Suprapubic skin (tissue), 4 donors: ENCODE data around the gene RXYLT1. TPM values are rescaled to one million over a fixed set of nuclear protein-coding genes. Genes with fewer than 3 reads are reported as not detected.

Experiments
- DNase-seq, 2 donors: peaks; one replicate each; pipeline ENCODE4 v3.0.0-alpha.2; 2019; ENCODE audit warnings: low spot score in 2 of 2
- H3K27ac ChIP-seq: fragments of 200-600 bp; sonication (generic); one replicate; pipeline ENCODE4 v1.5.1; 2019
- H3K27me3 ChIP-seq: fragments of 200-600 bp; sonication (generic); one replicate; pipeline ENCODE4 v1.5.1; 2019
- H3K36me3 ChIP-seq: fragments of 200-600 bp; sonication (generic); one replicate; pipeline ENCODE4 v1.5.1; 2019
- H3K4me1 ChIP-seq: fragments of 200-600 bp; sonication (generic); one replicate; pipeline ENCODE4 v1.5.1; 2019
- H3K4me3 ChIP-seq: fragments of 200-600 bp; sonication (generic); one replicate; pipeline ENCODE4 v1.5.1; 2019; ENCODE audit warnings: mild to moderate bottlenecking
- H3K9me3 ChIP-seq: fragments of 200-600 bp; sonication (generic); one replicate; pipeline ENCODE4 v1.5.1; 2019
- CTCF ChIP-seq, 2 donors: fragments of 200-600 bp in 1 of 2; fragments of 450-650 bp in 1 of 2; sonication (generic) in 1 of 2; IDR thresholded peaks; one replicate each; pipeline ENCODE4 v1.5.1; 2016 to 2019; ENCODE audit warnings: antibody characterized with exemption in 2 of 2, mild to moderate bottlenecking in 1 of 2, moderate library complexity in 1 of 2
- EP300 ChIP-seq: sonication (generic); formaldehyde crosslinking; IDR thresholded peaks from one replicate; pipeline ENCODE4 v1.6.1; 2017; ENCODE audit warnings: antibody characterized with exemption
- POLR2A ChIP-seq, 2 donors: fragments of 450-650 bp; IDR thresholded peaks; one replicate each; pipeline ENCODE4 v1.6.1; 2017; ENCODE audit warnings: antibody characterized with exemption in 2 of 2, mild to moderate bottlenecking in 2 of 2, moderate library complexity in 2 of 2
- POLR2AphosphoS5 ChIP-seq, 3 donors: sonication (generic); formaldehyde crosslinking; IDR thresholded peaks; one replicate each; pipeline ENCODE4 v1.6.1; 2017; ENCODE audit warnings: antibody characterized with exemption in 3 of 3
- WGBS: methylation state at CpG from one replicate; pipeline ENCODE4 v1.1.5; 2018; 5-methylcytosine and 5-hydroxymethylcytosine counted together
- total RNA-seq, 4 donors: library from RNA; depleted of rRNA; stranded (reverse); fragments of >200 nt; gene quantifications; one replicate each; pipeline ENCODE4 v1.1.0, GENCODE V29; 2016

The RXYLT1 gene
- total RNA-seq, 4 donors from 2014 or later = 11.7 to 17.5 (median 13.0) TPM

- 95% methylated on average over 1 of the region's 1 CpG for WGBS
- Histone ChIP-seq H3K36me3 (no peaks in the 10 kb centered on the region), H3K27me3 (no peaks in the 10 kb centered on the region), H3K9me3 (no peaks in the 10 kb centered on the region), H3K4me3 (no peak overlapping the region), H3K4me1 (no peaks in the 10 kb centered on the region), H3K27ac (no peak overlapping the region)
- TF ChIP-seq POLR2A (IDR thresholded peaks at IDR 0.05) (no peak), POLR2AphosphoS5 (IDR thresholded peaks at IDR 0.05) (no peak), CTCF (IDR thresholded peaks at IDR 0.05) (no peak), EP300 (no peak)
- no peak for DNase-seq
Observed at GRCh38 chr12:63770375-63770774, 9.3 kb upstream of the RXYLT1 start.

- H3K27ac ChIP-seq = no peak overlapping the region
- H3K36me3 ChIP-seq = peaks cover under 1% of the 10 kb centered on the region
- H3K4me3 ChIP-seq = no peak overlapping the region
- peaks cover 7% of the 10 kb centered on the region for H3K4me1 ChIP-seq
- H3K27me3 ChIP-seq = no peaks in the 10 kb centered on the region
- no peak for DNase-seq
- H3K9me3 ChIP-seq = no peaks in the 10 kb centered on the region
- 84% methylated on average over 1 of the region's 1 CpG for WGBS
- TF ChIP-seq EP300 (no peak), POLR2A (IDR thresholded peaks at IDR 0.05) (no peak), POLR2AphosphoS5 (IDR thresholded peaks at IDR 0.05) (no peak), CTCF (IDR thresholded peaks at IDR 0.05) (no peak)
Observed at GRCh38 chr12:63777340-63777739, 2.4 kb upstream of the RXYLT1 start.

- Histone ChIP-seq H3K36me3 (peaks cover 22% of the 10 kb centered on the region), H3K4me1 (peaks cover 7% of the 10 kb centered on the region), H3K4me3 (no peak overlapping the region), H3K9me3 (no peaks in the 10 kb centered on the region), H3K27me3 (no peaks in the 10 kb centered on the region), H3K27ac (no peak overlapping the region)
- WGBS = 85% methylated on average over 1 of the region's 1 CpG
- no peak for DNase-seq
- no peak for TF ChIP-seq POLR2AphosphoS5 (IDR thresholded peaks at IDR 0.05)
- no peak for TF ChIP-seq CTCF (IDR thresholded peaks at IDR 0.05)
- TF ChIP-seq EP300 = no peak
- TF ChIP-seq POLR2A (IDR thresholded peaks at IDR 0.05) = no peak
Observed at GRCh38 chr12:63782466-63782865, 2.8 kb downstream of the RXYLT1 start.

GRCh38 chr12:63787306-63787705, 7.6 kb downstream of the RXYLT1 start:
- Histone ChIP-seq H3K4me3 (no peak overlapping the region), H3K4me1 (no peaks in the 10 kb centered on the region), H3K9me3 (no peaks in the 10 kb centered on the region), H3K27me3 (no peaks in the 10 kb centered on the region), H3K27ac (no peak overlapping the region), H3K36me3 (peaks cover 38% of the 10 kb centered on the region)
- TF ChIP-seq CTCF (IDR thresholded peaks at IDR 0.05) (no peak), POLR2AphosphoS5 (IDR thresholded peaks at IDR 0.05) (no peak), POLR2A (IDR thresholded peaks at IDR 0.05) (no peak), EP300 (no peak)
- 98% methylated on average over 3 of the region's 3 CpGs for WGBS
- no peak for DNase-seq

GRCh38 chr12:63790608-63790945, 10.9 kb downstream of the RXYLT1 start:
- H3K36me3 ChIP-seq = peaks cover 25% of the 10 kb centered on the region
- H3K9me3 ChIP-seq = no peaks in the 10 kb centered on the region
- H3K4me3 ChIP-seq = no peak overlapping the region
- WGBS = 95% methylated on average over 4 of the region's 4 CpGs
- no peaks in the 10 kb centered on the region for H3K27me3 ChIP-seq
- no peaks in the 10 kb centered on the region for H3K4me1 ChIP-seq
- TF ChIP-seq POLR2A (IDR thresholded peaks at IDR 0.05) = no peak
- TF ChIP-seq EP300 = no peak
- TF ChIP-seq POLR2AphosphoS5 (IDR thresholded peaks at IDR 0.05) = no peak
- no peak for TF ChIP-seq CTCF (IDR thresholded peaks at IDR 0.05)
- no peak overlapping the region for H3K27ac ChIP-seq
- DNase-seq = no peak
